ENCODE measurements around the gene ME1. TPM values are rescaled to one million over a fixed set of nuclear protein-coding genes. Genes with fewer than 3 reads are reported as not detected.
"Not testable (repeated sequence)": the region's sequence is repeated elsewhere in the genome, so short reads cannot be mapped to it uniquely, and the experiment has no call there.

The ME1 gene
- total RNA-seq, 1 donor from 2014 or later: 88.7 TPM

- TF ChIP-seq CTCF (IDR thresholded peaks at IDR 0.05): no peak
- H3K27ac Mint-ChIP-seq (ENCODE audit: unreplicated experiment): peak overlapping the region; percentile 32
- no peak overlapping the region for H3K4me3 Mint-ChIP-seq (ENCODE audit: unreplicated experiment)
- peaks cover 10% of the 10 kb centered on the region for H3K36me3 Mint-ChIP-seq (ENCODE audit: low read depth)
- peaks cover 4% of the 10 kb centered on the region for H3K9me3 Mint-ChIP-seq (ENCODE audit: low read depth)
- H3K4me1 Mint-ChIP-seq (ENCODE audit: low read depth): peaks cover 43% of the 10 kb centered on the region
- no peak for DNase-seq (ENCODE audit: low spot score)
- H3K27me3 Mint-ChIP-seq (ENCODE audit: low read depth): no peaks in the 10 kb centered on the region
These were observed 165.5 kb downstream of the ME1 start for GRCh38 chr6:83265384-83265783.

- TF ChIP-seq CTCF (IDR thresholded peaks at IDR 0.05): no peak
- Mint-ChIP-seq H3K9me3 (ENCODE audit: low read depth) (peaks cover 4% of the 10 kb centered on the region), H3K4me1 (ENCODE audit: low read depth) (peaks cover 16% of the 10 kb centered on the region), H3K36me3 (ENCODE audit: low read depth) (peaks cover 13% of the 10 kb centered on the region), H3K27ac (ENCODE audit: unreplicated experiment) (no peak overlapping the region), H3K27me3 (ENCODE audit: low read depth) (no peaks in the 10 kb centered on the region), H3K4me3 (ENCODE audit: unreplicated experiment) (no peak overlapping the region)
- no peak for DNase-seq (ENCODE audit: low spot score)
These were observed 170.3 kb downstream of the ME1 start for GRCh38 chr6:83260577-83260976.

- DNase-seq (ENCODE audit: low spot score): no peak
- TF ChIP-seq CTCF (IDR thresholded peaks at IDR 0.05): no peak
- Mint-ChIP-seq H3K36me3 (ENCODE audit: low read depth) (peaks cover 12% of the 10 kb centered on the region), H3K4me1 (ENCODE audit: low read depth) (peaks cover 11% of the 10 kb centered on the region), H3K27me3 (ENCODE audit: low read depth) (no peaks in the 10 kb centered on the region), H3K9me3 (ENCODE audit: low read depth) (peaks cover 4% of the 10 kb centered on the region), H3K4me3 (ENCODE audit: unreplicated experiment) (no peak overlapping the region), H3K27ac (ENCODE audit: unreplicated experiment) (no peak overlapping the region)
These were observed 172.3 kb downstream of the ME1 start for GRCh38 chr6:83258517-83258916.

GRCh38 chr6:83257791-83258190 lies 173.1 kb downstream of the ME1 start:
- no peaks in the 10 kb centered on the region for H3K27me3 Mint-ChIP-seq (ENCODE audit: low read depth)
- no peak overlapping the region for H3K4me3 Mint-ChIP-seq (ENCODE audit: unreplicated experiment)
- no peak for TF ChIP-seq CTCF (IDR thresholded peaks at IDR 0.05)
- peaks cover 15% of the 10 kb centered on the region for H3K36me3 Mint-ChIP-seq (ENCODE audit: low read depth)
- H3K9me3 Mint-ChIP-seq (ENCODE audit: low read depth): peaks cover 4% of the 10 kb centered on the region
- H3K27ac Mint-ChIP-seq (ENCODE audit: unreplicated experiment): no peak overlapping the region
- peaks cover 11% of the 10 kb centered on the region for H3K4me1 Mint-ChIP-seq (ENCODE audit: low read depth)
- DNase-seq (ENCODE audit: low spot score): no peak

GRCh38 chr6:83256719-83257118 lies 174.1 kb downstream of the ME1 start:
- H3K4me3 Mint-ChIP-seq (ENCODE audit: unreplicated experiment); H3K27ac Mint-ChIP-seq (ENCODE audit: unreplicated experiment); DNase-seq (ENCODE audit: low spot score); H3K27me3 Mint-ChIP-seq (ENCODE audit: low read depth); H3K9me3 Mint-ChIP-seq (ENCODE audit: low read depth): not testable (repeated sequence)
- Mint-ChIP-seq H3K36me3 (ENCODE audit: low read depth) (peaks cover 22% of the 10 kb centered on the region), H3K4me1 (ENCODE audit: low read depth) (peaks cover 22% of the 10 kb centered on the region)

GRCh38 chr6:83252719-83253118 lies 178.1 kb downstream of the ME1 start:
- Mint-ChIP-seq H3K36me3 (ENCODE audit: low read depth) (peaks cover 22% of the 10 kb centered on the region), H3K4me3 (ENCODE audit: unreplicated experiment) (no peak overlapping the region), H3K9me3 (ENCODE audit: low read depth) (peaks cover 6% of the 10 kb centered on the region), H3K27me3 (ENCODE audit: low read depth) (no peaks in the 10 kb centered on the region), H3K4me1 (ENCODE audit: low read depth) (peaks cover 27% of the 10 kb centered on the region), H3K27ac (ENCODE audit: unreplicated experiment) (no peak overlapping the region)
- DNase-seq (ENCODE audit: low spot score): no peak
- no peak for TF ChIP-seq CTCF (IDR thresholded peaks at IDR 0.05)

All from chondrocyte (in vitro differentiated cells).